ENCODE results near the gene RSPH4A.

DNA sequence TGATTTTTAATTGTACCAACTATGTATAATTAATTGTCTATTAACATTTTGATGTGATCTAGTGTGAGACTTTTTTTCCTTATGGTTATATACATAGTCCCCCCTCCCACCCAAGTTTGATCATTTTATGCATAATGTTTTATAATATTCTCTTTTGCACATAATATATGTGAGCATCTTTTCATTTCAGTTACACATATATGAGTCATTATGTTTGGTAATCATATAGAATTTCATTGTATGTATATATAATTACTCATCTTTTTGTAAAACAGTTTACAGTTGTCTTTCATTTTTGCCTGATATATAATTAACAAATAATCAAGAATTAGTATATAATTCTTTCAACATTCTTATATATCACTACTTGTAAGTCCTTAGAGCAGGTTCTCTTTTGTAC, 30.0 kb upstream of the RSPH4A start:
- TF ChIP-seq ZNF366 (tag by site-specific recombination; conservative IDR thresholded peaks at IDR 0.05): no peak
- TF ChIP-seq ZNF274 (IDR thresholded peaks at IDR 0.05; ENCODE audit: low read length): no peak
- no peak for TF ChIP-seq ZNF274 (tag by site-specific recombination; IDR thresholded peaks at IDR 0.05; ENCODE audit: borderline replicate concordance)
- TF ChIP-seq ZNF747 (tag by site-specific recombination; IDR thresholded peaks at IDR 0.05): no peak
- TF ChIP-seq, protein P1, sequence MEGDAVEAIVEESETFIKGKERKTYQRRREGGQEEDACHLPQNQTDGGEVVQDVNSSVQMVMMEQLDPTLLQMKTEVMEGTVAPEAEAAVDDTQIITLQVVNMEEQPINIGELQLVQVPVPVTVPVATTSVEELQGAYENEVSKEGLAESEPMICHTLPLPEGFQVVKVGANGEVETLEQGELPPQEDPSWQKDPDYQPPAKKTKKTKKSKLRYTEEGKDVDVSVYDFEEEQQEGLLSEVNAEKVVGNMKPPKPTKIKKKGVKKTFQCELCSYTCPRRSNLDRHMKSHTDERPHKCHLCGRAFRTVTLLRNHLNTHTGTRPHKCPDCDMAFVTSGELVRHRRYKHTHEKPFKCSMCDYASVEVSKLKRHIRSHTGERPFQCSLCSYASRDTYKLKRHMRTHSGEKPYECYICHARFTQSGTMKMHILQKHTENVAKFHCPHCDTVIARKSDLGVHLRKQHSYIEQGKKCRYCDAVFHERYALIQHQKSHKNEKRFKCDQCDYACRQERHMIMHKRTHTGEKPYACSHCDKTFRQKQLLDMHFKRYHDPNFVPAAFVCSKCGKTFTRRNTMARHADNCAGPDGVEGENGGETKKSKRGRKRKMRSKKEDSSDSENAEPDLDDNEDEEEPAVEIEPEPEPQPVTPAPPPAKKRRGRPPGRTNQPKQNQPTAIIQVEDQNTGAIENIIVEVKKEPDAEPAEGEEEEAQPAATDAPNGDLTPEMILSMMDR (tag by site-specific recombination; IDR thresholded peaks at IDR 0.05): no peak
